ENCODE measurements around the gene SIPA1L3.

GRCh38 chr19:37991841-37992248 lies 84.8 kb downstream of the SIPA1L3 start:
- TF ChIP-seq, protein P1, sequence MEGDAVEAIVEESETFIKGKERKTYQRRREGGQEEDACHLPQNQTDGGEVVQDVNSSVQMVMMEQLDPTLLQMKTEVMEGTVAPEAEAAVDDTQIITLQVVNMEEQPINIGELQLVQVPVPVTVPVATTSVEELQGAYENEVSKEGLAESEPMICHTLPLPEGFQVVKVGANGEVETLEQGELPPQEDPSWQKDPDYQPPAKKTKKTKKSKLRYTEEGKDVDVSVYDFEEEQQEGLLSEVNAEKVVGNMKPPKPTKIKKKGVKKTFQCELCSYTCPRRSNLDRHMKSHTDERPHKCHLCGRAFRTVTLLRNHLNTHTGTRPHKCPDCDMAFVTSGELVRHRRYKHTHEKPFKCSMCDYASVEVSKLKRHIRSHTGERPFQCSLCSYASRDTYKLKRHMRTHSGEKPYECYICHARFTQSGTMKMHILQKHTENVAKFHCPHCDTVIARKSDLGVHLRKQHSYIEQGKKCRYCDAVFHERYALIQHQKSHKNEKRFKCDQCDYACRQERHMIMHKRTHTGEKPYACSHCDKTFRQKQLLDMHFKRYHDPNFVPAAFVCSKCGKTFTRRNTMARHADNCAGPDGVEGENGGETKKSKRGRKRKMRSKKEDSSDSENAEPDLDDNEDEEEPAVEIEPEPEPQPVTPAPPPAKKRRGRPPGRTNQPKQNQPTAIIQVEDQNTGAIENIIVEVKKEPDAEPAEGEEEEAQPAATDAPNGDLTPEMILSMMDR (IDR thresholded peaks at IDR 0.05; ENCODE audit: insufficient read depth, low read length, poor library complexity, severe bottlenecking), result no peak
- TF ChIP-seq EZH2phosphoT487 (conservative IDR thresholded peaks at IDR 0.05; ENCODE audit: low read length), result no peak

Data from SU-DHL-6 (cell line).